Measurements from ENCODE around the gene ANKZF1. TPM values are rescaled to one million over a fixed set of nuclear protein-coding genes. Genes with fewer than 3 reads are reported as not detected.

ANKZF1 gene
- total RNA-seq, 1 donor = 35.1 TPM

- Histone ChIP-seq H3K4me1 (ENCODE audit: insufficient read depth, low read length) (peaks cover 17% of the 10 kb centered on the region), H3K4me3 (ENCODE audit: insufficient read depth, low read length) (no peak overlapping the region), H2AFZ (ENCODE audit: low read length) (no peak overlapping the region), H4K20me1 (ENCODE audit: insufficient read depth, low read length) (no peaks in the 10 kb centered on the region), H3K9me3 (ENCODE audit: low read depth, low read length) (no peaks in the 10 kb centered on the region), H3K79me2 (ENCODE audit: insufficient read depth, low read length) (no peaks in the 10 kb centered on the region), H3K36me3 (ENCODE audit: insufficient read depth, low read length) (no peaks in the 10 kb centered on the region), H3K4me2 (ENCODE audit: insufficient read depth, low read length) (no peak overlapping the region), H3K27ac (ENCODE audit: low read depth, low read length) (no peak overlapping the region), H3K27me3 (ENCODE audit: insufficient read depth, low read length) (no peaks in the 10 kb centered on the region)
- DNase-seq (ENCODE audit: insufficient read length, low spot score, missing footprints) = no peak
- TF ChIP-seq, protein P1, sequence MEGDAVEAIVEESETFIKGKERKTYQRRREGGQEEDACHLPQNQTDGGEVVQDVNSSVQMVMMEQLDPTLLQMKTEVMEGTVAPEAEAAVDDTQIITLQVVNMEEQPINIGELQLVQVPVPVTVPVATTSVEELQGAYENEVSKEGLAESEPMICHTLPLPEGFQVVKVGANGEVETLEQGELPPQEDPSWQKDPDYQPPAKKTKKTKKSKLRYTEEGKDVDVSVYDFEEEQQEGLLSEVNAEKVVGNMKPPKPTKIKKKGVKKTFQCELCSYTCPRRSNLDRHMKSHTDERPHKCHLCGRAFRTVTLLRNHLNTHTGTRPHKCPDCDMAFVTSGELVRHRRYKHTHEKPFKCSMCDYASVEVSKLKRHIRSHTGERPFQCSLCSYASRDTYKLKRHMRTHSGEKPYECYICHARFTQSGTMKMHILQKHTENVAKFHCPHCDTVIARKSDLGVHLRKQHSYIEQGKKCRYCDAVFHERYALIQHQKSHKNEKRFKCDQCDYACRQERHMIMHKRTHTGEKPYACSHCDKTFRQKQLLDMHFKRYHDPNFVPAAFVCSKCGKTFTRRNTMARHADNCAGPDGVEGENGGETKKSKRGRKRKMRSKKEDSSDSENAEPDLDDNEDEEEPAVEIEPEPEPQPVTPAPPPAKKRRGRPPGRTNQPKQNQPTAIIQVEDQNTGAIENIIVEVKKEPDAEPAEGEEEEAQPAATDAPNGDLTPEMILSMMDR (IDR thresholded peaks at IDR 0.05; ENCODE audit: extremely low read depth, low read depth, low read length) = no peak
Observed at GRCh38 chr2:219271021-219271420, 41.4 kb downstream of the ANKZF1 start.

DNA sequence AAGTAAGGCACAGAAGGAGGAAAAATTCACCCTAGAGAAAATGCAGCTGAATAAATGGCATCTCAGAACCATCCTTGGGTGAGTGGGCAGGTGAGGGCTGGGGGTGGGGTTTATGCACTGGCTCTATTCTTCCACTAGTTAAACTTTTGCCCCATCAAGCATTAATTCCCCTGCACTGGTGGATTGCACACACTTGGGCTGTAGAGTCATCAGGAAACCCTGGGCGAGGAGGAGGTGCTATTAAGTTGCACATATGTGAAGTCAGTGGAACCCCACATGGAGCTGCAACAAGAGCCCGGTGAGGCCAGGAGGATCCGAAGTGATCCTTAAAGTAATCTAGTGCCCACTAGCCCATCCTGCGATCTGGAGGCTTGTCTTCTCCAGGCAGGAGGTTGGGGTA is 42.8 kb downstream of the ANKZF1 start:
- Histone ChIP-seq H3K9me3 (ENCODE audit: low read depth, low read length) (no peaks in the 10 kb centered on the region), H3K4me1 (ENCODE audit: insufficient read depth, low read length) (peaks cover 17% of the 10 kb centered on the region), H2AFZ (ENCODE audit: low read length) (no peak overlapping the region), H3K4me3 (ENCODE audit: insufficient read depth, low read length) (no peak overlapping the region), H3K27ac (ENCODE audit: low read depth, low read length) (no peak overlapping the region), H4K20me1 (ENCODE audit: insufficient read depth, low read length) (no peaks in the 10 kb centered on the region), H3K36me3 (ENCODE audit: insufficient read depth, low read length) (no peaks in the 10 kb centered on the region), H3K79me2 (ENCODE audit: insufficient read depth, low read length) (no peaks in the 10 kb centered on the region), H3K27me3 (ENCODE audit: insufficient read depth, low read length) (no peaks in the 10 kb centered on the region), H3K4me2 (ENCODE audit: insufficient read depth, low read length) (no peak overlapping the region)
- TF ChIP-seq, protein P1 (IDR thresholded peaks at IDR 0.05; ENCODE audit: extremely low read depth, low read depth, low read length) = no peak
- DNase-seq (ENCODE audit: insufficient read length, low spot score, missing footprints) = no peak

- Histone ChIP-seq H3K36me3 (ENCODE audit: insufficient read depth, low read length) (no peaks in the 10 kb centered on the region), H3K4me3 (ENCODE audit: insufficient read depth, low read length) (no peak overlapping the region), H3K79me2 (ENCODE audit: insufficient read depth, low read length) (no peaks in the 10 kb centered on the region), H2AFZ (ENCODE audit: low read length) (no peak overlapping the region), H4K20me1 (ENCODE audit: insufficient read depth, low read length) (no peaks in the 10 kb centered on the region), H3K27ac (ENCODE audit: low read depth, low read length) (no peak overlapping the region), H3K4me2 (ENCODE audit: insufficient read depth, low read length) (no peak overlapping the region), H3K4me1 (ENCODE audit: insufficient read depth, low read length) (peaks cover 23% of the 10 kb centered on the region), H3K27me3 (ENCODE audit: insufficient read depth, low read length) (no peaks in the 10 kb centered on the region), H3K9me3 (ENCODE audit: low read depth, low read length) (no peaks in the 10 kb centered on the region)
- no peak for DNase-seq (ENCODE audit: insufficient read length, low spot score, missing footprints)
- TF ChIP-seq, protein P1 (IDR thresholded peaks at IDR 0.05; ENCODE audit: extremely low read depth, low read depth, low read length) = no peak
Observed at GRCh38 chr2:219272995-219273394, 43.4 kb downstream of the ANKZF1 start.

GRCh38 chr2:219273937-219274336 is 44.3 kb downstream of the ANKZF1 start:
- Histone ChIP-seq H4K20me1 (ENCODE audit: insufficient read depth, low read length) (no peaks in the 10 kb centered on the region), H3K36me3 (ENCODE audit: insufficient read depth, low read length) (no peaks in the 10 kb centered on the region), H2AFZ (ENCODE audit: low read length) (peak overlapping the region; percentile 18), H3K27me3 (ENCODE audit: insufficient read depth, low read length) (no peaks in the 10 kb centered on the region), H3K4me1 (ENCODE audit: insufficient read depth, low read length) (peaks cover 33% of the 10 kb centered on the region), H3K4me2 (ENCODE audit: insufficient read depth, low read length) (peak overlapping the region; percentile 58), H3K79me2 (ENCODE audit: insufficient read depth, low read length) (no peaks in the 10 kb centered on the region), H3K4me3 (ENCODE audit: insufficient read depth, low read length) (peak overlapping the region; percentile 11), H3K9me3 (ENCODE audit: low read depth, low read length) (no peaks in the 10 kb centered on the region), H3K27ac (ENCODE audit: low read depth, low read length) (peak overlapping the region; percentile 90)
- TF ChIP-seq, protein P1 (IDR thresholded peaks at IDR 0.05; ENCODE audit: extremely low read depth, low read depth, low read length) = no peak
- peak; percentile 70 for DNase-seq (ENCODE audit: insufficient read length, low spot score, missing footprints)

All from osteoblast (primary cell).